Endothelial cell of umbilical vein (primary cell): Measurements from ENCODE around the gene PBX3.

Experiments used
- EZH2 ChIP-seq: IDR thresholded peaks from 2 replicates; pipeline ENCODE4 v1.6.1; 2012; ENCODE audit warnings: borderline replicate concordance, low read depth, mild to moderate bottlenecking, moderate library complexity, low read length, inconsistent platforms; ENCODE audit not compliant: severe bottlenecking
- POLR2A ChIP-seq: IDR thresholded peaks from 2 replicates; pipeline ENCODE4 v1.6.1; 2012; ENCODE audit warnings: low read depth, mild to moderate bottlenecking, control low read depth, low read length
- TF ChIP-seq, protein P1 (sequence below), 2 donors: IDR thresholded peaks; 1 replicate in 1 of 2; 2 replicates in 1 of 2; pipeline ENCODE4 v1.5.1; 2011; ENCODE audit warnings: low read length in 2 of 2, mild to moderate bottlenecking in 2 of 2, moderate library complexity in 2 of 2, control low read depth in 1 of 2, inconsistent platforms in 1 of 2, low read depth in 1 of 2; ENCODE audit not compliant: insufficient read depth in 1 of 2; ENCODE audit errors: extremely low read depth in 1 of 2

DNA sequence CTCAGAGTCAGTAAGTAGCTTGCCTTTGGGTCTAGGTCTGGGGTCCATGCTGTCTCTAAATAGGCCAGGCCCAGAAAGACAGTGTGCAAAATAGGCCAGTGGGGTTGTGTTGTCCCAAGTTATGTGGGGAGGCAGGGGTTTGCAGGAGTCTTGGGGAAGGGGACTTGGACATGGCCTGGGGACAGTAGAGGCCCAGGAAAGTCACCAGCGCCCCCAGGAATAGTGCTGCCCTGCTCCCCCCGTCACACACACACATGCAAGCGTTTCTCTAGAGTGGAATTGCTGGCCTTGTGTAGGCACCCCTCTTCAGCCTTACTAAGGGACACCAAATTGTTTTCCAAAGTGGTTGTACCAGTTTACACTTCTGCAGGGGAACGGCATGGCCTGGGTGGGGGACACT, 227.5 kb downstream of the PBX3 start:
- TF ChIP-seq EZH2 (no peak), POLR2A (no peak)
- TF ChIP-seq, protein P1, sequence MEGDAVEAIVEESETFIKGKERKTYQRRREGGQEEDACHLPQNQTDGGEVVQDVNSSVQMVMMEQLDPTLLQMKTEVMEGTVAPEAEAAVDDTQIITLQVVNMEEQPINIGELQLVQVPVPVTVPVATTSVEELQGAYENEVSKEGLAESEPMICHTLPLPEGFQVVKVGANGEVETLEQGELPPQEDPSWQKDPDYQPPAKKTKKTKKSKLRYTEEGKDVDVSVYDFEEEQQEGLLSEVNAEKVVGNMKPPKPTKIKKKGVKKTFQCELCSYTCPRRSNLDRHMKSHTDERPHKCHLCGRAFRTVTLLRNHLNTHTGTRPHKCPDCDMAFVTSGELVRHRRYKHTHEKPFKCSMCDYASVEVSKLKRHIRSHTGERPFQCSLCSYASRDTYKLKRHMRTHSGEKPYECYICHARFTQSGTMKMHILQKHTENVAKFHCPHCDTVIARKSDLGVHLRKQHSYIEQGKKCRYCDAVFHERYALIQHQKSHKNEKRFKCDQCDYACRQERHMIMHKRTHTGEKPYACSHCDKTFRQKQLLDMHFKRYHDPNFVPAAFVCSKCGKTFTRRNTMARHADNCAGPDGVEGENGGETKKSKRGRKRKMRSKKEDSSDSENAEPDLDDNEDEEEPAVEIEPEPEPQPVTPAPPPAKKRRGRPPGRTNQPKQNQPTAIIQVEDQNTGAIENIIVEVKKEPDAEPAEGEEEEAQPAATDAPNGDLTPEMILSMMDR (IDR thresholded peaks at IDR 0.05; ENCODE audit: extremely low read depth in 1 of 2, insufficient read depth in 1 of 2, low read depth in 1 of 2, low read length in 2 of 2), result no peak
